K562 (cell line): ENCODE results near the gene HRH1. TPM values are rescaled to one million over a fixed set of nuclear protein-coding genes. Genes with fewer than 3 reads are reported as not detected.

ENCODE experiments used
- ADNP ChIP-seq: fragments of 200-800 bp; sonication (Bioruptor generic); IDR thresholded peaks from 2 replicates; pipeline ENCODE4 v1.6.1; 2016; ENCODE audit warnings: missing genetic modification characterization, missing compliant biosample characterization
- ARNT ChIP-seq, 2 experiments: fragments of 450-650 bp; IDR thresholded peaks; 2 replicates each; pipeline ENCODE4 v1.6.1; 2016; ENCODE audit warnings: mild to moderate bottlenecking in 1 of 2
- ATF1 ChIP-seq, 2 experiments: fragments of 450-650 bp in 1 of 2; IDR thresholded peaks; 2 replicates each; pipeline ENCODE4 v1.6.1; 2016; ENCODE audit warnings: missing compliant biosample characterization in 1 of 2, missing genetic modification characterization in 1 of 2
- CGGBP1 ChIP-seq: fragments of 250-450 bp; sonication (Bioruptor Pico); IDR thresholded peaks from 2 replicates; pipeline ENCODE4 v1.9.0; 2021; ENCODE audit warnings: mild to moderate bottlenecking
- ELF1 ChIP-seq: fragments of 200-800 bp; sonication (Bioruptor generic); IDR thresholded peaks from 2 replicates; pipeline ENCODE4 v1.6.1; 2016; ENCODE audit warnings: missing genetic modification characterization, missing compliant biosample characterization
- EP400 ChIP-seq: fragments of 450-650 bp; IDR thresholded peaks from 2 replicates; pipeline ENCODE4 v1.6.1; 2017; ENCODE audit warnings: antibody characterized with exemption, mild to moderate bottlenecking, moderate library complexity
- ETS2 ChIP-seq: IDR thresholded peaks from 2 replicates; pipeline ENCODE4 v1.6.1; 2016; ENCODE audit warnings: borderline replicate concordance, missing genetic modification characterization, mild to moderate bottlenecking, moderate library complexity, missing compliant biosample characterization; ENCODE audit not compliant: poor library complexity, severe bottlenecking
- FOXA1 ChIP-seq: fragments of 450-650 bp; IDR thresholded peaks from 2 replicates; pipeline ENCODE4 v1.6.1; 2016; ENCODE audit warnings: mild to moderate bottlenecking, borderline replicate concordance
- HLTF ChIP-seq: fragments of 450-650 bp; IDR thresholded peaks from 2 replicates; pipeline ENCODE4 v1.6.1; 2016
- MGA ChIP-seq: fragments of 450-650 bp; IDR thresholded peaks from 2 replicates; pipeline ENCODE4 v1.6.1; 2016; ENCODE audit warnings: mild to moderate bottlenecking, moderate library complexity
- NCOA2 ChIP-seq, 2 experiments: fragments of 450-650 bp; IDR thresholded peaks; 2 replicates each; pipeline ENCODE4 v1.6.1; 2018; ENCODE audit warnings: mild to moderate bottlenecking in 2 of 2, moderate library complexity in 1 of 2; ENCODE audit not compliant: partially characterized antibody in 2 of 2
- NELFE ChIP-seq: IDR thresholded peaks from 2 replicates; pipeline ENCODE4 v1.6.1; 2011; ENCODE audit warnings: mild to moderate bottlenecking; ENCODE audit not compliant: insufficient read depth, insufficient read length
- NR3C1 ChIP-seq: sonication (generic); formaldehyde crosslinking; IDR thresholded peaks from 2 replicates; pipeline ENCODE4 v1.8.1; 2022; ENCODE audit warnings: missing genetic modification reagents
- PHF21A ChIP-seq: fragments of 450-650 bp; IDR thresholded peaks from 2 replicates; pipeline ENCODE4 v1.6.1; 2017; ENCODE audit warnings: low read depth, borderline replicate concordance
- POLR3A ChIP-seq: IDR thresholded peaks from 2 replicates; pipeline ENCODE4 v1.6.1; 2011; ENCODE audit warnings: borderline replicate concordance, mild to moderate bottlenecking, moderate library complexity; ENCODE audit not compliant: insufficient read length, insufficient read depth; ENCODE audit errors: extremely low read depth
- SNIP1 ChIP-seq: fragments of 450-650 bp; IDR thresholded peaks from 2 replicates; pipeline ENCODE4 v1.7.1; 2017; ENCODE audit warnings: low read depth, mild to moderate bottlenecking
- U2AF2 ChIP-seq: fragments of 200-400 bp; formaldehyde crosslinking; optimal IDR thresholded peaks from 2 replicates; pipeline ENCODE3; 2017; ENCODE audit warnings: low read depth, mild to moderate bottlenecking, low read length
- XRCC5 ChIP-seq: fragments of 200-400 bp; formaldehyde crosslinking; IDR thresholded peaks from 2 replicates; pipeline ENCODE4 v1.6.1; 2017; ENCODE audit warnings: low read depth, mild to moderate bottlenecking, low read length
- ZNF239 ChIP-seq: fragments of 250-450 bp; sonication (Bioruptor Pico); IDR thresholded peaks from 2 replicates; pipeline ENCODE4 v1.4.0; 2020; ENCODE audit warnings: mild to moderate bottlenecking
- ZNF76 ChIP-seq: fragments of 250-450 bp; sonication (Bioruptor Pico); IDR thresholded peaks from 2 replicates; pipeline ENCODE4 v1.4.0; 2020; ENCODE audit warnings: mild to moderate bottlenecking, moderate library complexity, borderline replicate concordance
- polyA plus RNA-seq, 8 experiments: library from polyadenylated mRNA; depleted of rRNA in 4 of 8; stranded (reverse) in 5 of 8; unstranded in 3 of 8; fragments of >200 nt; fragmentation: Nextera tagmentation in 2 of 8; fragmentation: Illumina TruSeq in 1 of 8; extraction: Ambion mirVana in 2 of 8; extraction: Trizol in 1 of 8; gene quantifications; 2 replicates each; pipeline versions ENCODE4 v1.2.1 to v1.2.3, GENCODE V29; 2011 to 2014; ENCODE audit warnings: inconsistent platforms in 1 of 8, missing spikeins in 1 of 8
- total RNA-seq, 7 experiments: library from RNA; depleted of rRNA in 6 of 7; stranded (reverse); fragments of >200 nt in 6 of 7; fragmentation: Illumina TruSeq in 2 of 7; extraction: Trizol in 2 of 7; gene quantifications; 2 replicates each; pipeline versions ENCODE4 v1.2.1 to v1.2.3, GENCODE V29; 2011 to 2021; ENCODE audit warnings: low replicate concordance in 1 of 7

Gene HRH1
- total and polyA plus RNA-seq, 9 of the 15 experiments (the other 6 are each of a cell fraction or from before 2014, with no cell fraction given), result 0.03 to 0.15 (median 0.06) TPM; not detected in 1

DNA sequence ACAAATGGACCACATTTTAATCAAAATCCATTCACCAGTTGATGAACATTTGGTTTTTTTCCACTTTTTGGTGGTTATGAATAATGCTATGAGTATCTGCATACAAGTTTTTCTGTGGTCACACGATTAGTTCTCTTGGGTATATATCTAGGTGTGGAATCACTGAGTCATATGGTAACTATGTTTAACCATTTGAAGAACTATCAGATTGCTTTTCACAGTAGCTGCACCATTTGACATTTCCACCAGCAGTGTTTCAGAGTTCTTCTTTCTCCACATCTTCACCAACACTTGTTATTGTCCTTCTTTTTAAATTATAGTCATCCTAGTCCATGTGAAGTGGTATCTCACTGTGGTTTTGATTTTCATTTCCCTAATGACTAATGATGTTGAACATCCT lies 84.6 kb downstream of the HRH1 start (continued):
- TF ChIP-seq CGGBP1 (CRISPR knock-in tag) (no peak), ATF1 (CRISPR knock-in tag; IDR thresholded peaks at IDR 0.05) (no peak), ATF1 (tag; IDR thresholded peaks at IDR 0.05) (no peak), NCOA2 (IDR thresholded peaks at IDR 0.05; ENCODE audit: partially characterized antibody in 2 of 2) (no peak), ETS2 (tag) (no peak), NELFE (no peak), ADNP (tag) (0 out of 2 replicates have a peak, but pooled peaks have one; percentile 27), NR3C1 (CRISPR knock-in tag) (no peak), ARNT (IDR thresholded peaks at IDR 0.05) (no peak), ELF1 (tag) (no peak), EP400 (no peak), PHF21A (no peak), MGA (no peak), SNIP1 (no peak), ZNF239 (CRISPR knock-in tag) (no peak), XRCC5 (no peak), ZNF76 (CRISPR knock-in tag) (no peak), POLR3A (no peak), HLTF (no peak), U2AF2 (no peak), FOXA1 (no peak)
